ENCODE measurements around the gene ALDH2. TPM values are rescaled to one million over a fixed set of nuclear protein-coding genes. Genes with fewer than 3 reads are reported as not detected.
"Not testable (repeated sequence)": the region's sequence is repeated elsewhere in the genome, so short reads cannot be mapped to it uniquely, and the experiment has no call there.

Gene ALDH2
- total RNA-seq, 2 experiments from 2014 or later, result 0.29 to 0.31 TPM

GRCh38 chr12:111759991-111760390 lies 6.7 kb upstream of the ALDH2 start:
- Mint-ChIP-seq H3K36me3 (ENCODE audit: low read depth) (peaks cover 5% of the 10 kb centered on the region), H3K27me3 (ENCODE audit: low read depth) (peaks cover 26% of the 10 kb centered on the region), H3K9me3 (ENCODE audit: insufficient read depth) (no peaks in the 10 kb centered on the region), H3K4me3 (no peak overlapping the region), H3K27ac (no peak overlapping the region), H3K4me1 (ENCODE audit: low read depth) (peaks cover 42% of the 10 kb centered on the region)
- ATAC-seq (no peak), DNase-seq (no peak)
- POLR2A ChIA-PET, result no interaction called here
- CTCF ChIA-PET, result interaction anchor here (1.5 to 4.0 kb wide), 2 partner anchors 19 to 53 kb away, joined by 3 to 17 read pairs; no protein-coding TSS in a partner anchor

GRCh38 chr12:111761099-111761498 lies 5.6 kb upstream of the ALDH2 start:
- DNase-seq, result no peak
- POLR2A ChIA-PET, result interaction anchor here (0.7 kb wide), 1 partner anchor 80 kb away, joined by 3 read pairs; no protein-coding TSS in a partner anchor
- peaks cover 30% of the 10 kb centered on the region for H3K27me3 Mint-ChIP-seq (ENCODE audit: low read depth)
- H3K4me1 Mint-ChIP-seq (ENCODE audit: low read depth), result peaks cover 45% of the 10 kb centered on the region
- no peaks in the 10 kb centered on the region for H3K9me3 Mint-ChIP-seq (ENCODE audit: insufficient read depth)
- H3K36me3 Mint-ChIP-seq (ENCODE audit: low read depth), result peaks cover 1% of the 10 kb centered on the region
- CTCF ChIA-PET, result interaction anchor here (1.5 to 4.0 kb wide), 2 partner anchors 20 to 52 kb away, joined by 3 to 17 read pairs; no protein-coding TSS in a partner anchor
- H3K4me3 Mint-ChIP-seq, result no peak overlapping the region
- ATAC-seq, result no peak
- no peak overlapping the region for H3K27ac Mint-ChIP-seq

GRCh38 chr12:111761706-111762105 lies 5.0 kb upstream of the ALDH2 start:
- peaks cover 49% of the 10 kb centered on the region for H3K4me1 Mint-ChIP-seq (ENCODE audit: low read depth)
- POLR2A ChIA-PET, result no interaction called here
- ATAC-seq (no peak), DNase-seq (no peak)
- CTCF ChIA-PET, result interaction anchor here (4.0 kb wide), 1 partner anchor 51 kb away, joined by 17 read pairs; no protein-coding TSS in a partner anchor
- peaks cover 34% of the 10 kb centered on the region for H3K27me3 Mint-ChIP-seq (ENCODE audit: low read depth)
- no peak overlapping the region for H3K27ac Mint-ChIP-seq
- no peak overlapping the region for H3K4me3 Mint-ChIP-seq
- peaks cover 1% of the 10 kb centered on the region for H3K36me3 Mint-ChIP-seq (ENCODE audit: low read depth)
- no peaks in the 10 kb centered on the region for H3K9me3 Mint-ChIP-seq (ENCODE audit: insufficient read depth)

GRCh38 chr12:111763552-111763951 lies 3.2 kb upstream of the ALDH2 start:
- DNase-seq; H3K27ac Mint-ChIP-seq; H3K4me3 Mint-ChIP-seq; H3K36me3 Mint-ChIP-seq (ENCODE audit: low read depth); ATAC-seq; POLR2A ChIA-PET; H3K9me3 Mint-ChIP-seq (ENCODE audit: insufficient read depth): not testable (repeated sequence)
- Mint-ChIP-seq H3K27me3 (ENCODE audit: low read depth) (peaks cover 46% of the 10 kb centered on the region), H3K4me1 (ENCODE audit: low read depth) (peaks cover 36% of the 10 kb centered on the region)
- CTCF ChIA-PET, result interaction anchor here (0.8 to 1.3 kb wide), 3 partner anchors 10 to 124 kb away, joined by 4 to 7 read pairs (median 5); no protein-coding TSS in a partner anchor

- Mint-ChIP-seq H3K27me3 (ENCODE audit: low read depth) (peaks cover 49% of the 10 kb centered on the region), H3K27ac (no peak overlapping the region), H3K4me3 (no peak overlapping the region), H3K9me3 (ENCODE audit: insufficient read depth) (no peaks in the 10 kb centered on the region), H3K36me3 (ENCODE audit: low read depth) (no peaks in the 10 kb centered on the region), H3K4me1 (ENCODE audit: low read depth) (peaks cover 30% of the 10 kb centered on the region)
- no peak for ATAC-seq
- ChIA-PET POLR2A (interaction anchor here (0.6 kb wide), 1 partner anchor 636 kb away, joined by 4 read pairs; no protein-coding TSS in a partner anchor), CTCF (interaction anchor here (0.6 to 1.3 kb wide), 4 partner anchors 11 to 465 kb away, joined by 3 to 7 read pairs (median 4); no protein-coding TSS in a partner anchor)
- no peak for DNase-seq
These were observed 2.5 kb upstream of the ALDH2 start for GRCh38 chr12:111764120-111764821.

- H3K27ac Mint-ChIP-seq, result peak overlapping the region; percentile 22
- H3K4me1 Mint-ChIP-seq (ENCODE audit: low read depth), result peaks cover 16% of the 10 kb centered on the region
- ATAC-seq (no peak), DNase-seq (no peak)
- H3K36me3 Mint-ChIP-seq (ENCODE audit: low read depth), result no peaks in the 10 kb centered on the region
- no peaks in the 10 kb centered on the region for H3K9me3 Mint-ChIP-seq (ENCODE audit: insufficient read depth)
- ChIA-PET CTCF (interaction anchor here (1.2 kb wide), 1 partner anchor 45 kb away, joined by 3 read pairs; no protein-coding TSS in a partner anchor), POLR2A (interaction anchor here (0.9 kb wide), 1 partner anchor 82 kb away, joined by 3 read pairs; the partner anchor contains the start of gene BRAP)
- H3K4me3 Mint-ChIP-seq, result peak overlapping the region; percentile 59
- peaks cover 47% of the 10 kb centered on the region for H3K27me3 Mint-ChIP-seq (ENCODE audit: low read depth)
These were observed 827 bp downstream of the ALDH2 start for GRCh38 chr12:111767362-111768158.

GRCh38 chr12:111768159-111768895 lies 1.6 kb downstream of the ALDH2 start:
- CTCF ChIA-PET, result interaction anchor here (1.2 kb wide), 1 partner anchor 45 kb away, joined by 3 read pairs; no protein-coding TSS in a partner anchor
- peaks cover 43% of the 10 kb centered on the region for H3K27me3 Mint-ChIP-seq (ENCODE audit: low read depth)
- POLR2A ChIA-PET, result interaction anchor here (0.9 kb wide), 1 partner anchor 83 kb away, joined by 3 read pairs; the partner anchor contains the start of gene BRAP
- H3K4me3 Mint-ChIP-seq, result no peak overlapping the region
- H3K9me3 Mint-ChIP-seq (ENCODE audit: insufficient read depth), result no peaks in the 10 kb centered on the region
- H3K27ac Mint-ChIP-seq, result no peak overlapping the region
- ATAC-seq, result no peak
- no peaks in the 10 kb centered on the region for H3K36me3 Mint-ChIP-seq (ENCODE audit: low read depth)
- no peak for DNase-seq
- peaks cover 12% of the 10 kb centered on the region for H3K4me1 Mint-ChIP-seq (ENCODE audit: low read depth)

GRCh38 chr12:111769599-111769998 lies 2.9 kb downstream of the ALDH2 start:
- no peak overlapping the region for H3K4me3 Mint-ChIP-seq
- DNase-seq (no peak), ATAC-seq (no peak)
- CTCF ChIA-PET, result interaction anchor here (1.5 kb wide), 1 partner anchor 43 kb away, joined by 4 read pairs; no protein-coding TSS in a partner anchor
- POLR2A ChIA-PET, result no interaction called here
- H3K27ac Mint-ChIP-seq, result no peak overlapping the region
- peaks cover 34% of the 10 kb centered on the region for H3K27me3 Mint-ChIP-seq (ENCODE audit: low read depth)
- H3K4me1 Mint-ChIP-seq (ENCODE audit: low read depth), result peaks cover 12% of the 10 kb centered on the region
- no peaks in the 10 kb centered on the region for H3K9me3 Mint-ChIP-seq (ENCODE audit: insufficient read depth)
- H3K36me3 Mint-ChIP-seq (ENCODE audit: low read depth), result no peaks in the 10 kb centered on the region

GRCh38 chr12:111773801-111774551 lies 7.2 kb downstream of the ALDH2 start:
- H3K36me3 Mint-ChIP-seq (ENCODE audit: low read depth), result no peaks in the 10 kb centered on the region
- no peaks in the 10 kb centered on the region for H3K9me3 Mint-ChIP-seq (ENCODE audit: insufficient read depth)
- no peak overlapping the region for H3K4me3 Mint-ChIP-seq
- ChIA-PET POLR2A (no interaction called here), CTCF (no interaction called here)
- ATAC-seq (no peak), DNase-seq (no peak)
- H3K27me3 Mint-ChIP-seq (ENCODE audit: low read depth), result peaks cover 12% of the 10 kb centered on the region
- no peak overlapping the region for H3K27ac Mint-ChIP-seq
- H3K4me1 Mint-ChIP-seq (ENCODE audit: low read depth), result peaks cover 8% of the 10 kb centered on the region

- Mint-ChIP-seq H3K4me3 (no peak overlapping the region), H3K27ac (no peak overlapping the region), H3K36me3 (ENCODE audit: low read depth) (no peaks in the 10 kb centered on the region), H3K4me1 (ENCODE audit: low read depth) (peaks cover 12% of the 10 kb centered on the region), H3K27me3 (ENCODE audit: low read depth) (peaks cover 3% of the 10 kb centered on the region), H3K9me3 (ENCODE audit: insufficient read depth) (no peaks in the 10 kb centered on the region)
- ATAC-seq (no peak), DNase-seq (no peak)
- POLR2A ChIA-PET, result interaction anchor here (0.7 to 0.9 kb wide), 2 partner anchors 10 to 90 kb away, joined by 3 read pairs; partner anchors contain the start of genes ACAD10 and BRAP
- CTCF ChIA-PET, result no interaction called here
These were observed 8.8 kb downstream of the ALDH2 start for GRCh38 chr12:111775205-111776193.
